ENCODE results near the gene ELOA.

DNA sequence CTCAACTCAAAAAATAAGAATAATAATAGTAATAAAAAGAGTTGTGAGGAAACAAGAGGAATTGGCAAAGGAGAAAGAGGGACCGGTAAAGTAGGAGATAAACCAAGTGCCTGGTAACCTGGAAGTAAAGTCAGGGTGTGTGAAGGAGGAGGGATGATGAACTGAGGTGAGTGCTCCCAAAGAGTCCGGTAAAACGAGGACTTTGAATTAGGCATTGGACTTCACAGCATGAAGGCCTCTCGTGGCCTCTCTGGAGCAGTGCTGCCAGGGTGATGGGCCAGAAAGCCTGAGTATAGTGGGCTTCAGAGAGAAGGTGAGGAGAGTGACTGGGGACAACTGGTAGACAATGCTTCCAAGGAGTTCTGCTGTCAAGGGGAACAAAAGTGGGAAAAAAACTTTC, 34.0 kb upstream of the ELOA start:
- TF ChIP-seq CTCF (IDR thresholded peaks at IDR 0.05) (no peak), POLR2A (IDR thresholded peaks at IDR 0.05) (no peak)

All from Peyer's patch (tissue), 4 donors.